ENCODE data around the gene MARK1. TPM values are rescaled to one million over a fixed set of nuclear protein-coding genes. Genes with fewer than 3 reads are reported as not detected.

The MARK1 gene
- total RNA-seq, result not detected

DNA sequence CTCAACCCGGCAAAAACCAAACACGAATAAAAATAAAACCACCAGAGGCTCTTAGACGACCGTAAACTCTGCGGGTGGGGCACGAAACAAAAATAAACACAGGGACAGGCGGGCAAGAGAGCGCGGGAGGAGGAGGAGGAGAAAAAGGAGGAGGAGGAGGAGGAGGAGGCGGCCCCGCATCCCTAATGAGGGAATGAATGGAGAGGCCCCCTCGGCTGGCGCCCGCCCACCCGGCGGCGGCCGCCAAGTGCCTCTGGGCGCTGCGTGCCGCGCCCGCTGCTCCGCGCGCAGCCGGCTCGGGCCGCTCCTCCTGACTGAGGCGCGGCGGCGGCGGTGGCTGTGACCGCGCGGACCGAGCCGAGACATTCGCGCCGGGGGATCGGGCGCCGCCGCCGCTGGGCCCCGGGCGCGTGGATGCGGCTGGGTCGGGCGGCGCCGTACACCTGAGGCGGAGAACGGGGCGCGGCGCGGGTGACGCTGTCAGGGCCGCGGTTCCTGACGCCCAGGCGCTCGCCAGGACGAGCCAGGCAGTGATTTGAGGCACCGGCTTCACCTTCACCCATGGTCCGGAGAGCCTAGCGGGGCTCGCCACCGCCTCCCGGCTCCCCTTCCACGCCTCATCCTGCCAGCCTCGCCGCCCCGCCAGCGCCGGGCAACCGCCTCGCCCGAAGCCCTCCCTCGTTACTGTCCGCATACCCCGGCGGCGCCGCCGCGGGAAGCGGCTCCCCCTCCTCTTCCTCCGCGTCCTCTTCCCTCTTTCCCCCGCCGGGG, at the start of gene MARK1:
Gene MARK1, plus strand, starts transcription at position 229 of the 771 bp plus-strand sequence. CDS start 687 bp downstream, outside the sequence.
- DNase-seq, result no peak

GRCh38 chr1:220483700-220484099, 44.2 kb upstream of the MARK1 start:
- DNase-seq, result no peak

DNA sequence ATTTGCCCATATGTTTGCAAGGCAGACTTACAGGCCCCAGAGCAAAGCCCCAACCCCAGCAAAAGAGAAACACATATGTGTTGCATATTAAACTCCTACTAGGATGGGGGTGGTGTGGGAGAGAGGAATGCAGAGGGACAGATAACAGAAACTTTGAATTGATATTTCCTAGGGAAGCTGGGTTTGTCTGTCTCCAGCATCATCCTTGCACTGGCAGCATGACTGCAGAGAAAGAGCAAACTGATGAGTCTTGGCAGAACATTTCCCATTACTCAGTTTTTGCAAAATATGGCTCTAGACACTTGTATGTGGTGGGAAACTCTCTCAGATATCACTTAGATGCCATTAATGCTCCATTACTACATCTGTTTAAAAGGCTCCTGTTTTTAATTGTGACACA, 43.8 kb upstream of the MARK1 start:
- no peak for DNase-seq

- DNase-seq, result no peak
Observed at GRCh38 chr1:220485131-220485530, 42.8 kb upstream of the MARK1 start.

- DNase-seq, result no peak
Observed at GRCh38 chr1:220485791-220486190, 42.1 kb upstream of the MARK1 start.

GRCh38 chr1:220487297-220487820, 40.6 kb upstream of the MARK1 start:
- DNase-seq, result no peak

DNA sequence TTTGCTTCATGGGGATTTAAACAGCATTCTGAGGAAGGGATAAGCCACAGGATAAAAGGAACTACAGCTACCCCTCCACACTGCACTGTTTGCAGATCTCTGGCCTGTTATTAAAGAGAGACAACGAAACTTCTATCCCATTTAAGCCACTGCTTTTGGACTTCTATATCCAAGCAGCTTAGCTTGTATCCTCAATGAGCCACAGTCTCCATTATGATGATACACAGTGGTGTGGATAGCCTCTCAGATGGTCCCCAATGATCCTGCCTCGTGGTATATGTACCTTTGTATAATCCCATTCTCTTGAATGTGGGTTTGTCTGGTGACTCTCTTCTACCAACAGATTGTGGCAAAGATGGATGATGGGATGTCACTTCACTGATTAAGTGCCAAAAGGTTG, 36.0 kb upstream of the MARK1 start:
- no peak for DNase-seq

DNA sequence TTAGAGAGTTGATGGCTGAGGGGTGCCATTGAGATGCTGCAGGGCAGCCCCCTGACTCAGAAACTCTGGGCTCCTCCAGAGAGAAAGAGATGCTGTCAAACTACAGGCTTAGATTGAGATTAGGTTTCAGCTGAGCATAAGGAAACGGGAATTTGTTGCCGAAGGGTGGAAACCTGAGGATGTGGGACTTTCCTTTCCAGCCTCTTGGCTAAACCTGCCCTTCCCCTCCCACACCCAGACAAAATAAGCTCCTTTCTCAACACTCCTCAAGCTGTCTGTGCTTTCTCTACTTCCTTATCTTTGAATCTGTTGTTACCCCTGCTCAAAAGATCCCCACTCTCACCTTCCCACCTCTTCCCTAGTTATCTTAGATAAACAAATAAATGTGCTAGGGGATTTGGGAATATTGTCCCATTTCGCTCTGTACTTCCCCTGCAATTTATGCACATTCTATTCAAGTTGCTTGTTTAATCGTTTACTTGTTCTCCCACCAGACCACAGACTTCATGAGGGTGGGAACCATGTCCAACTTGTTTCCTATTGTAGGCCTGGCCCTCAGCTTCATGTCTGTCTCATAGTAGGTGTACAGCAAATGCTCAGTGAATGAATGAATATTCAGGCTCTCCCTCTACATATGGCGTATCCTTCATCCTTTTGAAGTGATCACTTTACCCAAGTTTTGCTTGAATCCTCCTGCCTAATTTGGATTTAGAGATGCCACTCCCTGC, 30.6 kb upstream of the MARK1 start:
- no peak for DNase-seq

- no peak for DNase-seq
Observed at GRCh38 chr1:220498188-220498587, 29.7 kb upstream of the MARK1 start.

DNA sequence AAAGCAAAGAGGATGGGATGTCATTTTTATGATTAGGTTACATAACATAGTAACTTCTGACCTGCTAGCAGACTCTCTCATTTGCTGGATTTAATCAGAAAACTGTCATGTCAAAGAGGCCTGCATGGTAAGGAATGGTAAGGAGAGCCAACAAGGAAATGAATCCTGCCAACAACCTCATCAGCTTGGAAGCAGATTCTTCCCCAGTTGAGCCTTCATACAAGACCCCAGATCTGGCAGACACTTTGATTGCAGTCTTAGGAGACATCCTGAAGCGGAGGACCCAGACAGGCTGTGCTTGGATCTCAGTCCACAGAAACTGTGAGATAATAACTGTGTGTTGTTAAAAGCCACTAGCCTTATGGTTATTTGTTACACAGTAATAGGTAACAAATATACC, 27.6 kb upstream of the MARK1 start:
- DNase-seq, result no peak

DNA sequence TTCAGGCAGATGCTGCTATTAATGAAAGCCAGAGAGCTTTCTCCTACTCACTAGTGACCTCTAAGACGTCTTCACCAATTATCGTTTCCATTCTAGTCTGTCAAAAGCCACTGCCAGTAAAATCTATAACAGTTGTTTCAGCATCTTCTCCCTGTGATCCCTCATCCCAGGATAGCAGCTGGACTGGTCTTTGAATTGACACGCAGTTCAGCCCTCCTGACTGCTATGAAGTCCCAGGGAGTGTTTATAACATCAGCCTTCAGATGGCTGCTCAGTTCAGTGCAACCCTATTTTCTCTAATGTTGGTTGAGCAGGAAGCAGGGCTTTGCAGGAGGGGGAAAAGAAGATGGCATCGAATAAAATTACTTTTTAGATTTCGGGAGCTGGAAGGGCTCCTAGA, 23.6 kb upstream of the MARK1 start:
- DNase-seq, result no peak

DNA sequence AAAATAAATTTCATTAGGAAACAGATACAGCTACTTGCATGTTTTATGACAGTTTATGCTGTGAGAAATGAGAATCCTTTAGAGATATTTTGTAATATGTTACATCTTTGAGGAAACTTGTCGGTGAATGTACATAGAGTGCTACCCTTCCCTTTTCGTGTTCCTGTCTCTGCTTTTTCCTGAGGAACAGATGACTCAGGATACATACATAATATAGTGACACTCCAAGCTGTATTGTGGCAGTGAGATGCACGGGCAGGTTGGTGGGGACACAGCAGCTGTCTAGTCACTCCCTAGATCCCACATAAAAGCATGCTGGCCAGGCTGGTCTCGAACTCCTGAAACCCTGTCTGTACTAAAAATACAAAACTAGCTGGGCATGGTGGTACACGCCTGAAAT, 20.9 kb upstream of the MARK1 start:
- DNase-seq, result no peak

- DNase-seq, result no peak
Observed at GRCh38 chr1:220511179-220511578, 16.8 kb upstream of the MARK1 start.

- no peak for DNase-seq
Observed at GRCh38 chr1:220511785-220512184, 16.2 kb upstream of the MARK1 start.

- DNase-seq, result no peak
Observed at GRCh38 chr1:220513834-220514233, 14.1 kb upstream of the MARK1 start.

DNA sequence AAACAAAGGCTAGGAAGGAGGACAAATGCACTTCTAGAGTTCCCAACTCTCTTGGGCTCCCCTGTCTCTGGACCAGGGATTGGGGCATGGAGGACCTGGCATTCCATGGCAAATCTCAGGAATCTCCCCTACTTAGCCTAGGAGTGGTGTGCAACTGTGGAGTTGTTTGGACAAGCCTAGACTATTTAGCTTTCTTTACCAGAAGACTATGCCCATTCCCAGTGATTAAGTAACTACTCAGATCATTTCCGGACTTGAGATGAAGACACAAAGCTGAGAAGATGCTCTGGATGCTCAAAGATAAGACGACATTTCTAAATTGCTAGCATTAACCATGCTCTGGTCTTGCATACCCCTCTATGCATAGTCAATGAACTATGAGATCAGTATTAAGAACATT, 13.7 kb upstream of the MARK1 start:
- DNase-seq, result no peak

- no peak for DNase-seq
Observed at GRCh38 chr1:220516014-220516721, 11.8 kb upstream of the MARK1 start.

DNA sequence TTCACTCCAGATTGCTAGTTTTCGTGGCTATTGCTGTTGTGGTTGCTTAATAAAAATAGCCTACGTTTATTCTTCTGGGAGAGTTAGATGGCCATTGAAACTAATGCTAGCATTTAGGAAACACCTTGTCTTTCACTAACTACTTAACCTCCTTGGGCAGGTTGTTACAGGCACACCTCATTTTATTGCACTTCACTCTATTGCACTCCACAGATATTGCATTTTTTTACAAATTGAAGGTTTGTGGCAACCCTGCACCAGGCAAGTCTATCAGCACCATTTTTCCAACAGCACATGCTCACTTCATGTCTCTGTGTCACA, 11.3 kb upstream of the MARK1 start:
- DNase-seq, result no peak

DNA sequence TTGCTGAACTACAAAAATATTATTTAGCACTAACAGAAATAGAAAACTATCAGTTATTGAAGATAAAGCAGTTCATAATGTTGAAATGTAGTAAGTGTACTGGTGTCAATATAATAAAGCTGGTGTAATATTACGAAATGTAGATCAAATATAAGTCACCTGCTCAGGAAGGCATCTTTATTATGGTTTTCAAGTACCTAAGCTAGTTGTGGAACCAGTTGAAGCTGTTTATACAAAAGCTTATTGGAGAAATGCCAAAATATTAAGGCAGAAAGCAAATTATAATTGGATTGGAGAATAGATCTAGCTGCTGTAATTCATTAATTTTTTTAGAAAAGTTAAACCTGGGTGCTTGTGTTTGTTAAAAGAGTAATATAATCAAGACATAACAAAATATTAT, 6.2 kb upstream of the MARK1 start:
- DNase-seq, result no peak

DNA sequence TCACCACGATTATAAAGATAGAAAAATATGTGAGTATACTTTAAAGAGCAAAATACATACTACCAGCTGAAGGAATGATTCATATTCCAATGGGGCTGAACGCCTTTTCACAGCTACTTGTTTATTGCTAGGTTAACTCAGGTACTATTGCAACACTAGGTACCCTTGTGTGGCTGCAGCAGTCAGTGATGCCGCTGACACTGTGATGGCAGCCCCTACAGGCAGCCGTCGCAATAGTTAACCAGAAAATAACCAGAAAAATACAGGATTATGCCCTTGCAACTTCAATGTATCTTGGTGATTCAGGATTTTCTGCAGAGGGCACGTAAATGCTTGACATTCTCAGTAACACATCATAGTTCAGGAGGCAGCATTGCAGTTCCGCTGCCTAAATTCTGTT, 1.6 kb upstream of the MARK1 start:
- DNase-seq, result no peak

- DNase-seq, result no peak
Observed at GRCh38 chr1:220527279-220527907, 543 bp upstream of the MARK1 start.

GRCh38 chr1:220528679-220529501, 954 bp downstream of the MARK1 start:
- DNase-seq, result no peak
